OCI-LY7 (cell line): ENCODE results near the gene ZNF555.

Source experiments
- EZH2phosphoT487 ChIP-seq: fragments of 200-600 bp; sonication (generic); IDR thresholded peaks from 2 replicates; pipeline ENCODE4 v1.6.1; 2018; ENCODE audit warnings: low read depth, borderline replicate concordance, mild to moderate bottlenecking, mixed run types, antibody characterized with exemption, low read length, moderate library complexity, mixed read lengths
- TF ChIP-seq, protein P1 (sequence below): fragments of 200-600 bp; sonication (generic); conservative IDR thresholded peaks from 2 replicates; pipeline ENCODE4 v1.5.1; 2014; ENCODE audit warnings: mild to moderate bottlenecking, antibody characterized with exemption, low read length, moderate library complexity, mixed read lengths

DNA sequence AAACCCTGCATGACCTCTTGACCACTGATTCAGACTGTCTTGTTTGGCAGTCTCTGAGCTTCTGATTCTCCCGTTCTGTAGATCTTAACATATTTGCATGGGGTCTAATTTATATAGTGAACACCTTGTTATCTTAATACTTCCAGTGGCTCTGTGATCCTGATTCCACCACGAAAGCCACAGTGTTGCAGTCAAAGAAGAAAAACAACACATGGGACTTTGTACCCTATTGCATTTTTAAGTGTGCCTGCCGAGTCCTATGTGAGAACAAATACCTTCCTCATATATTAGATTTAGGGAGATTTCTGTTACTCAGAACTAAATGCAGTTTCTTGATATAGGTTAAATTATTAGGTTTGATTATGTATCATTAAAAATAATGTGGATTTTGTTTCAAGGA is 13.6 kb downstream of the ZNF555 start:
- TF ChIP-seq, protein P1, sequence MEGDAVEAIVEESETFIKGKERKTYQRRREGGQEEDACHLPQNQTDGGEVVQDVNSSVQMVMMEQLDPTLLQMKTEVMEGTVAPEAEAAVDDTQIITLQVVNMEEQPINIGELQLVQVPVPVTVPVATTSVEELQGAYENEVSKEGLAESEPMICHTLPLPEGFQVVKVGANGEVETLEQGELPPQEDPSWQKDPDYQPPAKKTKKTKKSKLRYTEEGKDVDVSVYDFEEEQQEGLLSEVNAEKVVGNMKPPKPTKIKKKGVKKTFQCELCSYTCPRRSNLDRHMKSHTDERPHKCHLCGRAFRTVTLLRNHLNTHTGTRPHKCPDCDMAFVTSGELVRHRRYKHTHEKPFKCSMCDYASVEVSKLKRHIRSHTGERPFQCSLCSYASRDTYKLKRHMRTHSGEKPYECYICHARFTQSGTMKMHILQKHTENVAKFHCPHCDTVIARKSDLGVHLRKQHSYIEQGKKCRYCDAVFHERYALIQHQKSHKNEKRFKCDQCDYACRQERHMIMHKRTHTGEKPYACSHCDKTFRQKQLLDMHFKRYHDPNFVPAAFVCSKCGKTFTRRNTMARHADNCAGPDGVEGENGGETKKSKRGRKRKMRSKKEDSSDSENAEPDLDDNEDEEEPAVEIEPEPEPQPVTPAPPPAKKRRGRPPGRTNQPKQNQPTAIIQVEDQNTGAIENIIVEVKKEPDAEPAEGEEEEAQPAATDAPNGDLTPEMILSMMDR, result no peak
- no peak for TF ChIP-seq EZH2phosphoT487
